Liver (tissue), 9 donors: ENCODE data around the gene IQSEC1. TPM values are rescaled to one million over a fixed set of nuclear protein-coding genes. Genes with fewer than 3 reads are reported as not detected.

Experiments
- DNase-seq: peaks from one replicate; pipeline ENCODE4 v3.0.0-alpha.2; 2017; ENCODE audit warnings: low spot score
- H3K27ac ChIP-seq, 2 donors: one replicate each; pipeline ENCODE4 v1.7.0; 2013; ENCODE audit warnings: inconsistent platforms in 2 of 2, low read length in 2 of 2, control low read depth in 1 of 2, low read depth in 1 of 2, mild to moderate bottlenecking in 1 of 2
- H3K27me3 ChIP-seq, 4 donors: one replicate each; pipeline versions ENCODE4 v1.6.1 to v1.7.0; 2013; ENCODE audit warnings: low read length in 3 of 4, inconsistent platforms in 1 of 4, mild to moderate bottlenecking in 1 of 4, moderate library complexity in 1 of 4; ENCODE audit not compliant: control insufficient read depth in 4 of 4, insufficient read depth in 4 of 4
- H3K36me3 ChIP-seq, 4 donors: one replicate each; pipeline versions ENCODE4 v1.6.1 to v1.7.0; 2013; ENCODE audit warnings: low read length in 3 of 4, mild to moderate bottlenecking in 3 of 4, low read depth in 1 of 4, moderate library complexity in 1 of 4; ENCODE audit not compliant: control insufficient read depth in 4 of 4, insufficient read depth in 3 of 4
- H3K4me1 ChIP-seq, 4 donors: one replicate each; pipeline versions ENCODE4 v1.6.1 to v1.7.0; 2013; ENCODE audit warnings: low read length in 3 of 4, mild to moderate bottlenecking in 3 of 4, moderate library complexity in 1 of 4; ENCODE audit not compliant: control insufficient read depth in 4 of 4, insufficient read depth in 4 of 4
- H3K4me3 ChIP-seq, 3 donors: one replicate each; pipeline versions ENCODE4 v1.6.1 to v1.7.0; 2013; ENCODE audit warnings: low read length in 3 of 3, control low read depth in 1 of 3, low read depth in 1 of 3, mild to moderate bottlenecking in 1 of 3
- H3K9ac ChIP-seq, 2 donors: one replicate each; pipeline ENCODE4 v1.7.0; 2013; ENCODE audit warnings: low read length in 2 of 2, mild to moderate bottlenecking in 2 of 2, moderate library complexity in 2 of 2, control low read depth in 1 of 2, low read depth in 1 of 2
- H3K9me3 ChIP-seq, 4 donors: one replicate each; pipeline versions ENCODE4 v1.6.1 to v1.7.0; 2013; ENCODE audit warnings: low read length in 3 of 4; ENCODE audit not compliant: control insufficient read depth in 4 of 4
- EGR1 ChIP-seq, 2 donors: IDR thresholded peaks; 2 replicates each; pipeline ENCODE4 v1.6.1; 2016 to 2018; ENCODE audit warnings: antibody characterized with exemption in 2 of 2, low read depth in 2 of 2
- FOXA2 ChIP-seq: IDR thresholded peaks from 2 replicates; pipeline ENCODE4 v1.6.1; 2016; ENCODE audit warnings: antibody characterized with exemption
- GABPA ChIP-seq, 2 donors: IDR thresholded peaks in 1 of 2; conservative IDR thresholded peaks in 1 of 2; 2 replicates each; pipeline ENCODE4 v1.6.1; 2016; ENCODE audit warnings: antibody characterized with exemption in 2 of 2, mild to moderate bottlenecking in 1 of 2, moderate library complexity in 1 of 2
- HNF4A ChIP-seq, 2 donors: conservative IDR thresholded peaks; 2 replicates each; pipeline ENCODE4 v1.6.1; 2016; ENCODE audit warnings: antibody characterized with exemption in 2 of 2, mild to moderate bottlenecking in 2 of 2
- JUND ChIP-seq, 2 donors: IDR thresholded peaks; 2 replicates each; pipeline ENCODE4 v1.6.1; 2016; ENCODE audit warnings: antibody characterized with exemption in 2 of 2
- NR2F2 ChIP-seq: IDR thresholded peaks from 2 replicates; pipeline ENCODE4 v1.6.1; 2016; ENCODE audit warnings: antibody characterized with exemption
- RAD21 ChIP-seq, 2 donors: IDR thresholded peaks; 2 replicates each; pipeline ENCODE4 v1.6.1; 2016; ENCODE audit warnings: antibody characterized with exemption in 2 of 2, mild to moderate bottlenecking in 2 of 2
- RXRA ChIP-seq, 2 donors: IDR thresholded peaks; 2 replicates each; pipeline ENCODE4 v1.6.1; 2017 to 2018; ENCODE audit warnings: antibody characterized with exemption in 2 of 2, mild to moderate bottlenecking in 1 of 2
- TAF1 ChIP-seq: conservative IDR thresholded peaks from 2 replicates; pipeline ENCODE4 v1.6.1; 2016; ENCODE audit warnings: antibody characterized with exemption, mild to moderate bottlenecking
- YY1 ChIP-seq: IDR thresholded peaks from 2 replicates; pipeline ENCODE4 v1.6.1; 2016; ENCODE audit warnings: antibody characterized with exemption, mild to moderate bottlenecking
- WGBS: extraction: QIAGEN DNeasy Blood & Tissue Kit; methylation state at CpG from one replicate; pipeline ENCODE4 v1.1.7; 2013; 5-methylcytosine and 5-hydroxymethylcytosine counted together
- polyA plus RNA-seq, 2 donors: library from polyadenylated mRNA; stranded (reverse) in 1 of 2; unstranded in 1 of 2; fragments of 200-250 nt in 1 of 2; fragments of >200 nt in 1 of 2; fragmentation: Nextera tagmentation in 1 of 2; extraction: Ambion mirVana in 1 of 2; gene quantifications; one replicate each; pipeline versions ENCODE4 v1.2.1 to v1.2.3, GENCODE V29; 2013 to 2015
- total RNA-seq, 2 donors: library from RNA; depleted of rRNA; stranded (reverse); fragments of >200 nt; gene quantifications; one replicate each; pipeline ENCODE4 v1.2.3, GENCODE V29; 2014
- TF ChIP-seq, protein P1 (sequence below): IDR thresholded peaks from 2 replicates; pipeline ENCODE4 v1.6.1; 2016; ENCODE audit warnings: antibody characterized with exemption
- TF ChIP-seq, protein P2 (sequence below): IDR thresholded peaks from 2 replicates; pipeline ENCODE4 v1.6.1; 2016; ENCODE audit warnings: antibody characterized with exemption
- TF ChIP-seq, protein P3 (sequence below): IDR thresholded peaks from 2 replicates; pipeline ENCODE4 v1.6.1; 2016; ENCODE audit warnings: antibody characterized with exemption
- TF ChIP-seq, protein P4 (sequence below): fragments of 150-350 bp; IDR thresholded peaks from 2 replicates; pipeline ENCODE4 v1.5.1; 2017; ENCODE audit warnings: improper control_type of control experiment, low read depth, low read length; ENCODE audit not compliant: missing input control
- TF ChIP-seq, protein P5 (sequence below): IDR thresholded peaks from 2 replicates; pipeline ENCODE4 v1.6.1; 2016; ENCODE audit warnings: antibody characterized with exemption, mild to moderate bottlenecking
- donor health status: healthy.
- donor health status: healthy.
- donor health status: healthy.
- donor health status: healthy.
- donor health status: healthy.

The IQSEC1 gene
- total and polyA plus RNA-seq, 4 donors: 12.7 to 56.0 (median 36.2) TPM

DNA sequence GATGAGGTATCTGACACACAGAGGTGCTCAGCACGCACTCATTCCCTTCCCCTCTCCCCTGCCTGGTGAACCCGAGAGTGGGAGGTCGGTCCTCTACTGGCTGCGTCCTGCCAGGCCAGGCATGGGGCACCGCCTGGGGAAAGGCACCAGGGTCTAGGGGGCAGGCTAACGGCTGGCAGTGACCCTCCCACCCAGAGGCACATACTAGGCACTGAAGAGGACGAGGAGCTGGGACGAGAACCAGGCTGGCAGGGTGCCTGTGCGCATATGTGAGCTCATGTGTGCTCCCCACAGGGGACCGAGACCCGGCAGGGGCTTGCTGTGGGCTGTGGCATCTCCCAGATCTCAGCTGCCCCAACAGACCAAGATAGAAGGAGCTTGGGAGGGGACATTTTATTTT, 86.7 kb downstream of the IQSEC1 start:
- no peak for DNase-seq
- Histone ChIP-seq H3K4me1 (peaks cover 0 to 8% (median 7%) of the 10 kb centered on the region in 4 donors), H3K9me3 (no peaks in the 10 kb centered on the region), H3K27ac (no peak overlapping the region), H3K4me3 (no peak overlapping the region), H3K27me3 (no peaks in the 10 kb centered on the region), H3K9ac (no peak overlapping the region), H3K36me3 (no peaks in the 10 kb centered on the region)
- 93% methylated on average over 11 of the region's 11 CpGs for WGBS
- TF ChIP-seq, protein P1, sequence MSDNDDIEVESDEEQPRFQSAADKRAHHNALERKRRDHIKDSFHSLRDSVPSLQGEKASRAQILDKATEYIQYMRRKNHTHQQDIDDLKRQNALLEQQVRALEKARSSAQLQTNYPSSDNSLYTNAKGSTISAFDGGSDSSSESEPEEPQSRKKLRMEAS: no peak
- TF ChIP-seq TAF1: no peak
- no peak for TF ChIP-seq GABPA (IDR thresholded peaks at IDR 0.05 in 1 of 2, conservative IDR thresholded peaks at IDR 0.05 in 1 of 2)
- no peak for TF ChIP-seq HNF4A (conservative IDR thresholded peaks at IDR 0.05)
- no peak for TF ChIP-seq FOXA2
- TF ChIP-seq, protein P2, sequence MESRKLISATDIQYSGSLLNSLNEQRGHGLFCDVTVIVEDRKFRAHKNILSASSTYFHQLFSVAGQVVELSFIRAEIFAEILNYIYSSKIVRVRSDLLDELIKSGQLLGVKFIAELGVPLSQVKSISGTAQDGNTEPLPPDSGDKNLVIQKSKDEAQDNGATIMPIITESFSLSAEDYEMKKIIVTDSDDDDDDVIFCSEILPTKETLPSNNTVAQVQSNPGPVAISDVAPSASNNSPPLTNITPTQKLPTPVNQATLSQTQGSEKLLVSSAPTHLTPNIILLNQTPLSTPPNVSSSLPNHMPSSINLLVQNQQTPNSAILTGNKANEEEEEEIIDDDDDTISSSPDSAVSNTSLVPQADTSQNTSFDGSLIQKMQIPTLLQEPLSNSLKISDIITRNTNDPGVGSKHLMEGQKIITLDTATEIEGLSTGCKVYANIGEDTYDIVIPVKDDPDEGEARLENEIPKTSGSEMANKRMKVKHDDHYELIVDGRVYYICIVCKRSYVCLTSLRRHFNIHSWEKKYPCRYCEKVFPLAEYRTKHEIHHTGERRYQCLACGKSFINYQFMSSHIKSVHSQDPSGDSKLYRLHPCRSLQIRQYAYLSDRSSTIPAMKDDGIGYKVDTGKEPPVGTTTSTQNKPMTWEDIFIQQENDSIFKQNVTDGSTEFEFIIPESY: no peak
- TF ChIP-seq, protein P3, sequence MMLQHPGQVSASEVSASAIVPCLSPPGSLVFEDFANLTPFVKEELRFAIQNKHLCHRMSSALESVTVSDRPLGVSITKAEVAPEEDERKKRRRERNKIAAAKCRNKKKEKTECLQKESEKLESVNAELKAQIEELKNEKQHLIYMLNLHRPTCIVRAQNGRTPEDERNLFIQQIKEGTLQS: no peak
- no peak for TF ChIP-seq RXRA (IDR thresholded peaks at IDR 0.05)

DNA sequence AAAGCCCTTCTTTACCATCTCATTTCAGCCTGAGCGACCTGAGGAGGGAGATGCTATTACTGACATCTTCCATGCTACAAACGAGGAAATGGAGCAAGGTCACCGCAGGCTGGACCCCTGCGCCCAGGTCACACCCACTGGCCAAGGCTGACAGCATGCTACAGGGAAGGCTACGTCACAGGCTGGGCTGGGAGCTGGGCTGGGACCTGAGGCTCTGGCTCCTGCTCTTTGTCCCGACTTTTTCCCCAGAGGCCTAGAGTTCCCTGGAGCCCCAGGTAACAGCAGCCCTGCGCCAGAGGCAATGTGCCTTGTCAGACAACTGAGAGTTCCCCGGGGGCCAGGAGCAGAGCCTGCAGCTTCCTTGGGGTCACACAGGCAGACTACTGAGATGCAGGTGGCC, 87.2 kb downstream of the IQSEC1 start:
- DNase-seq: no peak
- no peak overlapping the region for H3K27ac ChIP-seq
- H3K4me1 ChIP-seq: peaks cover 0 to 8% (median 7%) of the 10 kb centered on the region in 4 donors
- no peaks in the 10 kb centered on the region for H3K36me3 ChIP-seq
- no peak overlapping the region for H3K9ac ChIP-seq
- no peak overlapping the region for H3K4me3 ChIP-seq
- no peaks in the 10 kb centered on the region for H3K27me3 ChIP-seq
- WGBS: 90% methylated on average over 8 of the region's 8 CpGs
- no peak for TF ChIP-seq JUND (IDR thresholded peaks at IDR 0.05)
- TF ChIP-seq RXRA (IDR thresholded peaks at IDR 0.05): no peak
- no peak for TF ChIP-seq YY1
- TF ChIP-seq EGR1 (IDR thresholded peaks at IDR 0.05; ENCODE audit: low read depth in 2 of 2): no peak
- no peak for TF ChIP-seq HNF4A (conservative IDR thresholded peaks at IDR 0.05)
- TF ChIP-seq, protein P4, sequence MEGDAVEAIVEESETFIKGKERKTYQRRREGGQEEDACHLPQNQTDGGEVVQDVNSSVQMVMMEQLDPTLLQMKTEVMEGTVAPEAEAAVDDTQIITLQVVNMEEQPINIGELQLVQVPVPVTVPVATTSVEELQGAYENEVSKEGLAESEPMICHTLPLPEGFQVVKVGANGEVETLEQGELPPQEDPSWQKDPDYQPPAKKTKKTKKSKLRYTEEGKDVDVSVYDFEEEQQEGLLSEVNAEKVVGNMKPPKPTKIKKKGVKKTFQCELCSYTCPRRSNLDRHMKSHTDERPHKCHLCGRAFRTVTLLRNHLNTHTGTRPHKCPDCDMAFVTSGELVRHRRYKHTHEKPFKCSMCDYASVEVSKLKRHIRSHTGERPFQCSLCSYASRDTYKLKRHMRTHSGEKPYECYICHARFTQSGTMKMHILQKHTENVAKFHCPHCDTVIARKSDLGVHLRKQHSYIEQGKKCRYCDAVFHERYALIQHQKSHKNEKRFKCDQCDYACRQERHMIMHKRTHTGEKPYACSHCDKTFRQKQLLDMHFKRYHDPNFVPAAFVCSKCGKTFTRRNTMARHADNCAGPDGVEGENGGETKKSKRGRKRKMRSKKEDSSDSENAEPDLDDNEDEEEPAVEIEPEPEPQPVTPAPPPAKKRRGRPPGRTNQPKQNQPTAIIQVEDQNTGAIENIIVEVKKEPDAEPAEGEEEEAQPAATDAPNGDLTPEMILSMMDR: no peak
- no peaks in the 10 kb centered on the region for H3K9me3 ChIP-seq

DNA sequence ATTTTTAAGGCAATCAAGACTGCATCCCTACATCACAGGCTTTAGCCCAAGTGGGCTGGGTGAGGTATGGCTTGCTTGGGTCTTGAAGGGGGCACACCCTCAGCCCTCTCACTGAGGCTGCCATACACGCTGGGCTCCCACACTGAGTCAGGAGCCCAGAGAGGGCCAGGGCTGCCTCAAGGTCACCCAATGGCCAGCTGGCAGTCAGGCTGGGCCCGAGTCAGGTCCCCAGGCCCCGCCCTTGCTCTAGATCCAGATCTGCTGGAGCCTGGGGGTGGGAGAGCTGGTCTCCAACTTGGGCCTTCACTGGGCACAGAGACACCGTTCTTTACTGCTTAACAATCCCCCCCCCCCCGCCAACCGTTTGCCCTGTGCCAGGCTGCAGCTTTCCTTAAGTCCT, 88.1 kb downstream of the IQSEC1 start:
- TF ChIP-seq, protein P5, sequence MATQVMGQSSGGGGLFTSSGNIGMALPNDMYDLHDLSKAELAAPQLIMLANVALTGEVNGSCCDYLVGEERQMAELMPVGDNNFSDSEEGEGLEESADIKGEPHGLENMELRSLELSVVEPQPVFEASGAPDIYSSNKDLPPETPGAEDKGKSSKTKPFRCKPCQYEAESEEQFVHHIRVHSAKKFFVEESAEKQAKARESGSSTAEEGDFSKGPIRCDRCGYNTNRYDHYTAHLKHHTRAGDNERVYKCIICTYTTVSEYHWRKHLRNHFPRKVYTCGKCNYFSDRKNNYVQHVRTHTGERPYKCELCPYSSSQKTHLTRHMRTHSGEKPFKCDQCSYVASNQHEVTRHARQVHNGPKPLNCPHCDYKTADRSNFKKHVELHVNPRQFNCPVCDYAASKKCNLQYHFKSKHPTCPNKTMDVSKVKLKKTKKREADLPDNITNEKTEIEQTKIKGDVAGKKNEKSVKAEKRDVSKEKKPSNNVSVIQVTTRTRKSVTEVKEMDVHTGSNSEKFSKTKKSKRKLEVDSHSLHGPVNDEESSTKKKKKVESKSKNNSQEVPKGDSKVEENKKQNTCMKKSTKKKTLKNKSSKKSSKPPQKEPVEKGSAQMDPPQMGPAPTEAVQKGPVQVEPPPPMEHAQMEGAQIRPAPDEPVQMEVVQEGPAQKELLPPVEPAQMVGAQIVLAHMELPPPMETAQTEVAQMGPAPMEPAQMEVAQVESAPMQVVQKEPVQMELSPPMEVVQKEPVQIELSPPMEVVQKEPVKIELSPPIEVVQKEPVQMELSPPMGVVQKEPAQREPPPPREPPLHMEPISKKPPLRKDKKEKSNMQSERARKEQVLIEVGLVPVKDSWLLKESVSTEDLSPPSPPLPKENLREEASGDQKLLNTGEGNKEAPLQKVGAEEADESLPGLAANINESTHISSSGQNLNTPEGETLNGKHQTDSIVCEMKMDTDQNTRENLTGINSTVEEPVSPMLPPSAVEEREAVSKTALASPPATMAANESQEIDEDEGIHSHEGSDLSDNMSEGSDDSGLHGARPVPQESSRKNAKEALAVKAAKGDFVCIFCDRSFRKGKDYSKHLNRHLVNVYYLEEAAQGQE: no peak
- TF ChIP-seq RAD21 (IDR thresholded peaks at IDR 0.05) (no peak), NR2F2 (no peak), EGR1 (IDR thresholded peaks at IDR 0.05; ENCODE audit: low read depth in 2 of 2) (no peak), FOXA2 (no peak)
- WGBS: 85% methylated on average over 6 of the region's 6 CpGs
- Histone ChIP-seq H3K4me1 (peaks cover 0 to 10% (median 7%) of the 10 kb centered on the region in 4 donors), H3K27ac (no peak overlapping the region), H3K27me3 (no peaks in the 10 kb centered on the region), H3K9ac (no peak overlapping the region), H3K4me3 (no peak overlapping the region), H3K9me3 (no peaks in the 10 kb centered on the region), H3K36me3 (no peaks in the 10 kb centered on the region)
- DNase-seq: no peak
